Measurements from ENCODE around the gene IGFL2. TPM values are rescaled to one million over a fixed set of nuclear protein-coding genes. Genes with fewer than 3 reads are reported as not detected.

The IGFL2 gene
- total and polyA plus RNA-seq, 9 of the 15 experiments (the other 6 are each of a cell fraction or from before 2014, with no cell fraction given) = 0.42 to 1.7 (median 0.75) TPM; not detected in 2

GRCh38 chr19:46201454-46202310 lies 53.6 kb downstream of the IGFL2 start:
- peak in 1 of 4 experiments; percentile 27 for DNase-seq (ENCODE audit: extremely low read depth in 1 of 4, low spot score in 3 of 4)
- peaks cover 5% of the 10 kb centered on the region in 2 experiments for H3K4me1 ChIP-seq (replicated peaks in 1 of 2; ENCODE audit: control insufficient read depth in 2 of 2, insufficient read depth in 2 of 2, low read length in 2 of 2)
- intact Hi-C loops (cut with micrococcal nuclease) (no loop called here), in situ Hi-C loops (cut with MboI) (no loop called here)
- no peaks in the 10 kb centered on the region for H3K36me3 ChIP-seq (ENCODE audit: control insufficient read depth, insufficient read depth, low read length)
- H3K27ac ChIP-seq (ENCODE audit: extremely low read depth, low read depth, low read length) = no peak overlapping the region
- H4K20me1 ChIP-seq (replicated peaks; ENCODE audit: control insufficient read depth, insufficient read depth, low read length) = no peaks in the 10 kb centered on the region
- BruUV-seq (replicated peaks) = no TSS peak
- H3K4me3 ChIP-seq = no peak overlapping the region
- no peaks in the 10 kb centered on the region for H3K9me3 ChIP-seq (replicated peaks; ENCODE audit: control insufficient read depth, insufficient read depth, low read depth, low read length)
- no peak overlapping the region for H3K9ac ChIP-seq (ENCODE audit: insufficient read depth in 1 of 2, low read depth in 2 of 2, low read length in 2 of 2)
- ChIA-PET CTCF (ENCODE audit: low intra/inter-chr PET ratio) (interaction anchor here (0.6 kb wide), 1 partner anchor 15 kb away, joined by 3 read pairs; no protein-coding TSS in a partner anchor), POLR2A (interaction anchor here (0.6 kb wide), 1 partner anchor 9 kb away, joined by 3 read pairs; no protein-coding TSS in a partner anchor)
- peak overlapping the region; percentile 38 for H3K4me2 ChIP-seq (ENCODE audit: insufficient read depth, low read length)
- no peak overlapping the region for H2AFZ ChIP-seq (ENCODE audit: low read depth, low read length)
- H3K79me2 ChIP-seq (ENCODE audit: control insufficient read depth, insufficient read depth, low read length) = no peaks in the 10 kb centered on the region; the same call in 2 of the 3 replicates
- WGBS (ENCODE audit: insufficient coverage, low coverage, missing lambda C conversion rate) = 6% methylated on average over 16 of the region's 16 CpGs
- peak; percentile 37 for FAIRE-seq
- no peaks in the 10 kb centered on the region for H3K27me3 ChIP-seq (ENCODE audit: control insufficient read depth in 2 of 2, insufficient read depth in 2 of 2, low read length in 2 of 2)
- H3K9me1 ChIP-seq (ENCODE audit: control insufficient read depth, insufficient read depth, low read length) = no peaks in the 10 kb centered on the region
- ATAC-seq = no peak
- TF ChIP-seq TSHZ1 (CRISPR knock-in tag; IDR thresholded peaks at IDR 0.05) (no peak), FOXK2 (conservative IDR thresholded peaks at IDR 0.05 in 1 of 2, IDR thresholded peaks at IDR 0.05 in 1 of 2; ENCODE audit: low read depth in 2 of 2) (0 out of 4 replicates have a peak, but pooled peaks of 1 of the 2 experiments have one; percentile 14), L3MBTL2 (IDR thresholded peaks at IDR 0.05) (peak; percentile 19; the same call in 1 of the 2 replicates), KDM1A (IDR thresholded peaks at IDR 0.05) (peak in 1 of 2 experiments; percentile 20; a peak in 1 of 4 replicates), CBFA2T3 (IDR thresholded peaks at IDR 0.05) (peak; percentile 49), FOSL1 (tag; conservative IDR thresholded peaks at IDR 0.05) (peak; percentile 42), BRCA1 (IDR thresholded peaks at IDR 0.05) (no peak), BRCA1 (CRISPR knock-in tag; IDR thresholded peaks at IDR 0.05) (no peak), MAFF (IDR thresholded peaks at IDR 0.05; ENCODE audit: low read length) (no peak), DMBX1 (CRISPR knock-in tag; IDR thresholded peaks at IDR 0.05; ENCODE audit: borderline replicate concordance) (peak; percentile 21; the same call in 1 of the 2 replicates)
- TF ChIP-seq, protein P1, sequence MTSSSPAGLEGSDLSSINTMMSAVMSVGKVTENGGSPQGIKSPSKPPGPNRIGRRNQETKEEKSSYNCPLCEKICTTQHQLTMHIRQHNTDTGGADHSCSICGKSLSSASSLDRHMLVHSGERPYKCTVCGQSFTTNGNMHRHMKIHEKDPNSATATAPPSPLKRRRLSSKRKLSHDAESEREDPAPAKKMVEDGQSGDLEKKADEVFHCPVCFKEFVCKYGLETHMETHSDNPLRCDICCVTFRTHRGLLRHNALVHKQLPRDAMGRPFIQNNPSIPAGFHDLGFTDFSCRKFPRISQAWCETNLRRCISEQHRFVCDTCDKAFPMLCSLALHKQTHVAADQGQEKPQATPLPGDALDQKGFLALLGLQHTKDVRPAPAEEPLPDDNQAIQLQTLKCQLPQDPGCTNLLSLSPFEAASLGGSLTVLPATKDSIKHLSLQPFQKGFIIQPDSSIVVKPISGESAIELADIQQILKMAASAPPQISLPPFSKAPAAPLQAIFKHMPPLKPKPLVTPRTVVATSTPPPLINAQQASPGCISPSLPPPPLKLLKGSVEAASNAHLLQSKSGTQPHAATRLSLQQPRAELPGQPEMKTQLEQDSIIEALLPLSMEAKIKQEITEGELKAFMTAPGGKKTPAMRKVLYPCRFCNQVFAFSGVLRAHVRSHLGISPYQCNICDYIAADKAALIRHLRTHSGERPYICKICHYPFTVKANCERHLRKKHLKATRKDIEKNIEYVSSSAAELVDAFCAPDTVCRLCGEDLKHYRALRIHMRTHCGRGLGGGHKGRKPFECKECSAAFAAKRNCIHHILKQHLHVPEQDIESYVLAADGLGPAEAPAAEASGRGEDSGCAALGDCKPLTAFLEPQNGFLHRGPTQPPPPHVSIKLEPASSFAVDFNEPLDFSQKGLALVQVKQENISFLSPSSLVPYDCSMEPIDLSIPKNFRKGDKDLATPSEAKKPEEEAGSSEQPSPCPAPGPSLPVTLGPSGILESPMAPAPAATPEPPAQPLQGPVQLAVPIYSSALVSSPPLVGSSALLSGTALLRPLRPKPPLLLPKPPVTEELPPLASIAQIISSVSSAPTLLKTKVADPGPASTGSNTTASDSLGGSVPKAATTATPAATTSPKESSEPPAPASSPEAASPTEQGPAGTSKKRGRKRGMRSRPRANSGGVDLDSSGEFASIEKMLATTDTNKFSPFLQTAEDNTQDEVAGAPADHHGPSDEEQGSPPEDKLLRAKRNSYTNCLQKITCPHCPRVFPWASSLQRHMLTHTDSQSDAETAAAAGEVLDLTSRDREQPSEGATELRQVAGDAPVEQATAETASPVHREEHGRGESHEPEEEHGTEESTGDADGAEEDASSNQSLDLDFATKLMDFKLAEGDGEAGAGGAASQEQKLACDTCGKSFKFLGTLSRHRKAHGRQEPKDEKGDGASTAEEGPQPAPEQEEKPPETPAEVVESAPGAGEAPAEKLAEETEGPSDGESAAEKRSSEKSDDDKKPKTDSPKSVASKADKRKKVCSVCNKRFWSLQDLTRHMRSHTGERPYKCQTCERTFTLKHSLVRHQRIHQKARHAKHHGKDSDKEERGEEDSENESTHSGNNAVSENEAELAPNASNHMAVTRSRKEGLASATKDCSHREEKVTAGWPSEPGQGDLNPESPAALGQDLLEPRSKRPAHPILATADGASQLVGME (CRISPR knock-in tag; IDR thresholded peaks at IDR 0.05) = 0 out of 2 replicates have a peak, but pooled peaks have one; percentile 44

Measured in K562 (cell line).